HG03439 (cell line): ENCODE results near the gene IQCE.
"Not testable (repeated sequence)": the region's sequence is repeated elsewhere in the genome, so short reads cannot be mapped to it uniquely, and the experiment has no call there.

Source experiments
- ATAC-seq: cut with Tn5 transposase; IDR thresholded peaks from one replicate; pipeline ENCODE4 v1.9.1; 2021; ENCODE audit warnings: mild to moderate bottlenecking, moderate library complexity; ENCODE audit not compliant: unreplicated experiment

IQCE gene

GRCh38 chr7:2575046-2575732 lies 16.4 kb downstream of the IQCE start:
- ATAC-seq, result no peak

DNA sequence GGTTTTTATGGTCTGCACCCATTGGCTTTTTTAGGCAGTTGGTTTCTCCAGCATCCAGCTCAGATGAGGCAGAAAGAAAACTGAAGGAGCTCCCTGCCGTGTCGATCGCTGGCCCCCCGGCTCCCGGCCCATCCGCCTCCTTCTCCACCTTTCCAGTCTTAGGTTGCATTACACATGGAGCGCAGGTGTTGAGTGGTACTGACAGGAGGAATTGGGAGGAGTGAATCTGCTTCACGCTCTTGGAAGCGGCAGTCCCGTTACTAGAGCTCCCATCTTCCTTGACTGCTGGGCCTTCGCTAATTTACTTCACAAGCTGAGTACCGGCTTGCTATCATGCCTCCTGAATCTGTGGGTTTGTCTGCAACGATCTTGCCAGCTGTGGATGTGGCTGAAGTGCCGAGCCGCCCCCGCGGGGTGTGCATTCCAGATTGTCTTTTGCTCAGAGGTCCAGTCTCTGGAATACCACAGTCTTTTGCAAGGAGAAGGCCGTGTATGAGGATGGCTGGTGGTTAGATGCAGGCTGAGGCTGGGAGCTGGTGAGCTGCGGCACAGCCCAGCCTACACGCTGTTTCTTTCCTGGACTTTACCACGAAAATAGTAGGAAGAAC lies 17.1 kb downstream of the IQCE start:
- no peak for ATAC-seq

DNA sequence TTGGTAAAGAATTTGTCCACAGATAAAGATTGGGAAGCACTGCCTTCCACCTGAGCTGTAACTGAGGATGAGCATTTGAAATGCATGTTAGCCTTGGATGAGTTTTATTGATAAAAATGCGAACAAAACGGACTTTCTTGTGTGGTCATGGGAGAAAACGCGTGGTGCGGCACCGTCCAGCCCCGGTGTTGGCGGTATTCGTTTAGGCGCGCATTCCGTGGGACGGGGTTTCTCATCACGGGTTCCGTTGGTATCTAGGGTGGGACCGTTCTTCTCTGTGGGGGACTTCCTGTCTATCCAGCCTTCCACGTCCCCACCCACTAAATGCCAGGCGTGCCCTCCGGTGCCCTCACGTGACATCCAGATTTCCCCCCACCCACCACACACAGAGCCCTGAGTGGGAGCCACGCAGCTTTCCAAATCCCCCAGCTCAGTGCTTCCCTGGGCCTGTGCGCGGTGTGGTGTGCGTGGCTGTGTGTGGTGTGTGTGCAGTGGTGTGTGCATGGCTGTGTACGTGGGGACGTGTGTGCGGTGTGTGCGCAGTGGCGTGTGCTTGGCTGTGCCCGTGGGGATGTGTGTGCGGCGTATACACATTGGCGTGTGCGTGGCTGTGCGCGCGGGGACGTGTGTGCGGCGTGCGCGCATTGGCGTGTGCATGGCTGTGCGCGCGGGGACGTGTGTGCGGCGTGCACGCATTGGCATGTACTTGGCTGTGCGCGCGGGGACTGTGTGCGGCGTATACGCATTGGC lies 18.1 kb downstream of the IQCE start:
- no peak for ATAC-seq

DNA sequence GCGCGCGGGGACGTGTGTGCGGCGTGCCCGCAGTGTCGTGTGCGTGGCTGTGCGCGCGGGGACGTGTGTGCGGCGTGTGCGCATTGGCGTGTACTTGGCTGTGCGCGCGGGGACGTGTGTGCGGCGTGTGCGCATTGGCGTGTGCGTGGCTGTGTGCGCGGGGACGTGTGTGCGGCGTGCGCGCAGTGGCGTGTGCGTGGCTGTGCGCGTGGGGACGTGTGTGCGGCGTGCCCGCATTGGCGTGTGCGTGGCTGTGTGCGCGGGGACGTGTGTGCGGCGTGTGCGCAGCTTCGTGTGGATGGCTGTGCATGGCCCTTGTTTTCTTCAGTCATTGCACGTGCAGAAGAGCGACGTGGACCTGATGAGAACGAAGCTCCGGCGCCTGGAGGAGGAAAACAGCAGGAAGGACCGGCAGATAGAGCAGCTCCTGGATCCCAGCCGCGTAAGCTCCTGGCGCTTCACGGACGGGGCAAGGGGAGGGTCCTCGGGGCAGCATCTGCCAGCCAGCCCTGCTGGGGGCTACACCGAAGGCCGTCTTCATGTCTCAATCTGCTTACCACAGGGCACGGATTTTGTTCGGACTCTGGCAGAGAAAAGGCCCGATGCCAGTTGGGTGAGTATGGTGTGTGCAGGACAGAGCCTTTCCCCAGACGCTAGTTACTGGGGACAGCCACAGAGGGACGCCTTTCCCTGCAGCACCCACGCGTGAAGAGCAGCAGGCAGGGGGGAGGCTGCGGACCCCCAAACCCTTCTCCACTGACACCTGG lies 19.3 kb downstream of the IQCE start:
- ATAC-seq, result no peak

GRCh38 chr7:2580636-2581035 lies 21.9 kb downstream of the IQCE start:
- no peak for ATAC-seq

GRCh38 chr7:2582006-2582735 lies 23.4 kb downstream of the IQCE start:
- ATAC-seq, result no peak

DNA sequence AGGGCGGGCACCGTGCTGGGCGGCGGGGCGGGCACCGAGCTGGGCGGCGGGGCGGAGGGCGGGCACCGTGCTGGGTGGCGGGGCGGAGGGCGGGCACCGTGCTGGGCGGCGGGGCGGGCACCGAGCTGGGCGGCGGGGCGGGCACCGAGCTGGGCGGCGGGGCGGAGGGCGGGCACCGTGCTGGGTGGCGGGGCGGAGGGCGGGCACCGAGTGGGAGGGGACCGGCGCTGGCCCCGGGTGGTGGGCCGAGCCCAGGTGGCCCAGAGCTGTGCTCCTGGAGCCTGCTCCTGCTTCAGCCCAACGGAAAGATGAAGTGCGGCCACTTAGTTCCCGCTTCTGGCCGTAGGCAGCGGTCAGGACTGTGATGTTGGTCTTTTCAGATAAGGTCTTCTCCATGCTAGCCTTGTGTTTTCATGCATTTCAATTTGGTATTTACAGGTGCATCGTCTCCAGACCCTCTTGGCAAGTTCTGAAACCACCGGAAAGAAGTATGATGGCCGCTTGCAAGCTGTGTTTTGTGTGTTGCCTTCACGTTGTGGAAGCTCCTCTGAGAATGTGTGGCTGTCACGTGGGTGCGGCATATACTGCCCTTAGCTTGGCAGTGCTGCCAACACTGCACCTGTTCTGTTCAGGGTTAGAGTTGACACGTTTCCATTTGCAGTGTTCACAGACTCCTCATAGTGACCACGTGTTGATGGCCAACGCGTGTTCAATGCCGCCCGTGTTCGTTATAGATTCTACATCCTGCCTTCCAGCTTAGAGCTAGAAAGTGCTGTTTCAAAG lies 25.2 kb downstream of the IQCE start:
- no peak for ATAC-seq

- no peak for ATAC-seq
Observed at GRCh38 chr7:2585446-2585845, 26.7 kb downstream of the IQCE start.

DNA sequence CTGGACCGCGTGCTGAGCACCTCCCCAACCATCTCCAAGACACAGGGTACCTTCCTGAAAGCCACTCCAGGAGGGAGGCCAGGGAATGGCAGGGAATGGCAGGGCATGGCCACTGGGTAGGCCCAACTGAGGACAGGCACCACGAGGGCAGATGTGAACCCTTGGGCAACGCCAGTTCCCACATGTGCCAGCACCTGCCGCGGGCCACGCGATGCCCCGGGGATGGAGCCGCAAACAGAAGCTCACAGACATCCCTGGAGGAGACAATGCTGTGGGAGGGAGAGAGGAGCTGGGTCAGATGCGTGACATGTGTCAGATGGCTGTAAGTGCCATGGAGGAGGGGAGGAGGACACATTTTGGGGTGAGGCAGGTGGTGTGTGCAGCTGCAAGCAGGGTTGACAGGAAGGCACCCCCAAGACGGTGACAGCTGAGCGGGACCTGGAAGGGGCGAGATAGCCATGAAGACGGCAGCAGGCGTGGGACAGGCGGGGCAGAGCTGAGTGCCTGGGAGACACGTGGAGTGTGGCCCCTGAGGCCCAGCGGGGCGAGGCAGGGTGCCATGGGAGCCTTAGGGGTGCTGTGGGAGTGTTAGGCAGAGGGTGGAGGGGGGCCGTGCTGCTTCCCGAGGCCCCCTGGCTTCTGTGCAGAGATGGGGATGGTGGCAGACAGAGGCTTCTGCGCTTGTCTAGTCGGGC lies 27.7 kb downstream of the IQCE start:
- ATAC-seq, result no peak

DNA sequence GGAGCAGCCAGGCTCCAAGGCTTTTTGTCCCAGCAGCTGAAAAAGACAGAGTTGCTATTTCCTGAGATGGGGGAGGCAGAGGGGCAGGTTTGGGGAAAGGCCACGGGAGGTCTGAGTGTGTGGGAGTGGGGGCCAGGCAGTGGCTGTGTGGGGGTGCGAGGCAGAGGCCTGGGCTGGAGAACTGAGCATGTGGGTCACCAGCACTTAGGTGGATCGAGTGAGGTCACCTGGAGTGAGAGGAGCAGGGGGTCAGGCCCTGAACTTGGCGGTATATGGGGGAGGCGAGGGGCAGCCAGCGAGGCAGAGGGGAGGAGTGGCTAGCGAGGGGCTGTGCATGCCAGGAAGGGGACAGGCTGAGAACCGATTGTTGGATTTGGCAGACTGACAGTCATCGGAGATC lies 28.4 kb downstream of the IQCE start:
- ATAC-seq, result no peak

DNA sequence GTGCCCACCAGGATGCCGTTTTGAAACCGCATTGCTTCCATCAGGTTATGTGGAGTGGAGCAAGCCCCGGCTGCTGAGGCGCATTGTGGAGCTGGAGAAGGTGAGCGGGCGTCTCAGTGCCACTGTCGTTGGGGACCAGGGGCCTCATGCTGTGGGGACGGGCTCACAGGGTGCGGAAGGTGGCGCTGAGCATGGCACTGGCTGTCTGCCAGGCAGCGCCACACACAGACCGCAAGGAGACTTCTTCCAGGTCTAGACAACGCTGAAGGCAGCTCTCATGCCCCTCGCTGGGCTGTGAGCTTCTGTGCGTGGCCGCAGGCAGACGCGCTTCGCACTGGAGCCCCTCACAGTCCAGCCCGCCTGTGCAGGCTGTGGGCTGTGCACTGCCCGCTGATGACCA lies 29.0 kb downstream of the IQCE start:
- ATAC-seq, result no peak

DNA sequence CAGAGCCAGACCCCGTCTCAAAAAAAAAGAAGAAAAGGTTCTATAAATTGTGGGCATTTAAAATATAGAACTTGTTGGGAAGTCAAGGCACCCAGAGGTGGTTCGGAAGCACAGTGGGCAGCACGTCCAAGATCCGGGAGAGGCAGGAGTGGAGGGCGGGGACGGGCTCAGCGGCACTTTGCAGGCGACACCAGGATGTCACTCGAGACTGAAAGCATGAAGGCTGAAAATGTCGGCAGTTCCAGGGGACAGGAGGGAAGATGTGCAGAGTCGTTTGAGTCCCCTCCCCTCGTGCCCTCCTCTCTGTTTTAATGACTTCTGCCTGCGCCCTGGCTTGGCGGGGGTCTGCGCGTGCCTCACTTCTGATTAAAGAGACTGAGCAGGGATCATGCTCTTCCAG lies 30.6 kb downstream of the IQCE start:
- no peak for ATAC-seq

- not testable (repeated sequence) for ATAC-seq
Observed at GRCh38 chr7:2589941-2590340, 31.2 kb downstream of the IQCE start.

GRCh38 chr7:2592375-2592865 lies 33.6 kb downstream of the IQCE start:
- ATAC-seq, result no peak

DNA sequence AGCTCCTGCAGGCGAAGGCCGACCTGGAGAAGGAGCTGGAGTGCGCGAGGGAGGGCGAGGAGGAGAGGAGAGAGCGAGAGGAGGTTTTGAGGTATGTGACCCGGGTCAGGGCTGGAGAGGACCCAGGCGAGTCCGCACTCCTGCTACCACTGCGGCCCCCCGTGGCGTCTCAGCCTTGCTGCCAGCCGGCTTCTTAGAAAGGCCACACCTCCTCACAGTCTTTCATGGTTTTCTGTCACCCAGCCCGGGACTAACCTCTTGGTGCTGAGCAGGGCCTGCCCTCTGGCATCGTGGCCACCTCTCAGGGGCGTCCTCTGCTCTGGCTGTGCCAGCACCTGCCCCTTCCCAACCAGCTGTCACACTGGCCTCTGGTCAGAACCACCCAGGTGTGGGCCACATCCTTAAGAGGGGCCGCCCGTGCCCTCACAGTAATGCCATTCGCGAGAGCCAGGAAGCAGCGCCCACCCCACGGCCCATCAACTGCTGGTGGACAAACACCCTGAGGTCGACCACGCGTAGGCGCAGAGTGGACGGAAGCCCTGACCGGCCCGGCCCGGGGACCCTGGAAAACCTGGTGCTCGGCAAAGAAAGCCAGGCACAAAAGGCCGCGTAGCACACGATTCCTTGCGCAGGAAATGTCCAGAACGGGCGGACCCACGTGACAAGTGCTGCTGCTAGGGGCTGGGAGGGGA lies 34.4 kb downstream of the IQCE start:
- no peak for ATAC-seq

- ATAC-seq, result no peak
Observed at GRCh38 chr7:2594599-2594998, 35.8 kb downstream of the IQCE start.

GRCh38 chr7:2595258-2595860 lies 36.6 kb downstream of the IQCE start:
- no peak for ATAC-seq
